M059J (cell line): ENCODE measurements around the gene EPG5. TPM values are rescaled to one million over a fixed set of nuclear protein-coding genes. Genes with fewer than 3 reads are reported as not detected.

Experiments used
- DNase-seq: peaks from one replicate; pipeline ENCODE4 v3.0.0-alpha.2; 2012; ENCODE audit warnings: low read depth
- total RNA-seq: library from RNA; depleted of rRNA; stranded (reverse); fragments of >200 nt; shearing (Covaris generic); gene quantifications from 2 replicates; pipeline ENCODE4 v1.2.3, GENCODE V29; 2014; rRNA removed

The EPG5 gene
- total RNA-seq, 1 experiment from 2014 or later: 29.0 TPM

GRCh38 chr18:45802814-45803492 lies 164.2 kb downstream of the EPG5 start:
- DNase-seq: peak; percentile 98

GRCh38 chr18:45801416-45802004 lies 165.6 kb downstream of the EPG5 start:
- DNase-seq: no peak

Other genes with a start within 250 kb of the EPG5 start
- gene SLC14A1, start 243.1 kb downstream of the EPG5 start, total RNA-seq: 4.6 and 4.8 TPM in 2 replicates
- 2.1 and 8.6 TPM in 2 replicates for gene SIGLEC15, start 141.7 kb downstream of the EPG5 start, total RNA-seq
- gene PSTPIP2, start 104.9 kb upstream of the EPG5 start, total RNA-seq: 0.76 and 1.3 TPM in 2 replicates
- gene ATP5F1A, start 131.0 kb upstream of the EPG5 start, total RNA-seq: 526 and 639 TPM in 2 replicates
- 185 and 299 TPM in 2 replicates for gene HAUS1, start 137.1 kb upstream of the EPG5 start, total RNA-seq